GM12873 (cell line): ENCODE measurements around the gene GRIK5.
A peak's percentile ranks its signal among the peaks of the same experiment; 100 is the strongest.

Source experiments
- TF ChIP-seq, protein P1 (sequence below): IDR thresholded peaks from 2 replicates; pipeline ENCODE4 v1.5.1; 2012; ENCODE audit warnings: low read depth, mild to moderate bottlenecking, moderate library complexity, low read length, control low read depth; ENCODE audit not compliant: insufficient read depth; ENCODE audit errors: missing control alignments

GRIK5 gene

DNA sequence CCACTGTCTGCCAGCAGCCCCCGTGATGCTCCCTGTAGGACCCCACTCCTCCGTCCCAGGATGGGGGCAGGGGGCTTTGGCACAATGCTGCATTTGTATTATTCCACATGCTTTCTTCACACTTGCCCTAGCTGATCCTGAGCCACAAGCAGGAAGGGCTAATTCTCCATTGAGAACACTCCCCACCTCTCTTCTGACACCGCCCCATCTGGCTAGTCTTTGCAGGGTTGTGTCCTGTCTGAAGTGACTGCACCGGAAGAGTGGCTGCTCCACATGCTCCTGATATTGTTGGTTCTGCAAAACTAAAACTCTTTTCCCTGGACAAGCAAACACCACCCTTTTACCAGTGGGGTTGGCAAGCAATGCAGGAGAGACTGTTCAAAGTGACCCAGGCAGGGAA lies 23.9 kb upstream of the GRIK5 start:
- TF ChIP-seq, protein P1, sequence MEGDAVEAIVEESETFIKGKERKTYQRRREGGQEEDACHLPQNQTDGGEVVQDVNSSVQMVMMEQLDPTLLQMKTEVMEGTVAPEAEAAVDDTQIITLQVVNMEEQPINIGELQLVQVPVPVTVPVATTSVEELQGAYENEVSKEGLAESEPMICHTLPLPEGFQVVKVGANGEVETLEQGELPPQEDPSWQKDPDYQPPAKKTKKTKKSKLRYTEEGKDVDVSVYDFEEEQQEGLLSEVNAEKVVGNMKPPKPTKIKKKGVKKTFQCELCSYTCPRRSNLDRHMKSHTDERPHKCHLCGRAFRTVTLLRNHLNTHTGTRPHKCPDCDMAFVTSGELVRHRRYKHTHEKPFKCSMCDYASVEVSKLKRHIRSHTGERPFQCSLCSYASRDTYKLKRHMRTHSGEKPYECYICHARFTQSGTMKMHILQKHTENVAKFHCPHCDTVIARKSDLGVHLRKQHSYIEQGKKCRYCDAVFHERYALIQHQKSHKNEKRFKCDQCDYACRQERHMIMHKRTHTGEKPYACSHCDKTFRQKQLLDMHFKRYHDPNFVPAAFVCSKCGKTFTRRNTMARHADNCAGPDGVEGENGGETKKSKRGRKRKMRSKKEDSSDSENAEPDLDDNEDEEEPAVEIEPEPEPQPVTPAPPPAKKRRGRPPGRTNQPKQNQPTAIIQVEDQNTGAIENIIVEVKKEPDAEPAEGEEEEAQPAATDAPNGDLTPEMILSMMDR = no peak

DNA sequence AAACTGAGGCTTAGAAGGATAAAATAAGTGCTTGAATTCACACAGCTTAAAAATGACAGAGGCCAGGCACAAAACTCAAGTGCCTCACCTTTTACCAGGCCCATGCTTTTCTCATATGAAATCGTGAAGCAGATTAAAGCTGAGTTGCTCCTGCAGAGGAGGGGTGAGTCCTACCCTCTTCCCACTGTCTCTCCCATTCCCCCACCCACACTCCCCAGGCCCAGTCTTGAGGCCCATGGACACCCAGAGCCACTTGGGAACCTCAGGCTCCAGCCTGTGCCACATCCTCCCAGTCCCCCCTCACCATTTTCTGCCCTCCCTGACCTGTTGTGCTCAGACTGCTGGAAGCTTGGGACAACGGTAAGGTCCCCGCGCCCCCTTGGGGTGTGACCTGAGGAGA lies 23.5 kb upstream of the GRIK5 start:
- TF ChIP-seq, protein P1 = no peak

DNA sequence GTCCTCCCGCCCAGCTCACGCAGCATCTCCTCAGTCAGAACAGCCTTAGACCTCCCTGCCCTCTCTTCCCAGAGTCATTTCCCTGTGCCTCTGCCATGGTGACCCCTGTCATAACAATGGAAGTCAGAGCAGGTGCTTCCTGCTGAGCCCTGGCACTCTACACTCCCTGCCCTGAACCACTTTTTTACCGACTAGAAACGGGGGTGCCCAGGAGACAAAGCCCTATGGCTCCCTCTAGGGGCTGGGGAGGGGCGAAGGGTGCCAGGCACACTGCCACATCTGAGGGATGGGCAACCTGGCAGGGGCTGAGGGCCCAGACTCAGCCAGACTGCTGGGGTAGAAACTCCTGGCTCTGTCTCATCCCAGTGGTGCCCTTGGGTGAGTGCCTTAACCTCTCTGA lies 22.3 kb upstream of the GRIK5 start:
- TF ChIP-seq, protein P1 = peak; percentile 71

DNA sequence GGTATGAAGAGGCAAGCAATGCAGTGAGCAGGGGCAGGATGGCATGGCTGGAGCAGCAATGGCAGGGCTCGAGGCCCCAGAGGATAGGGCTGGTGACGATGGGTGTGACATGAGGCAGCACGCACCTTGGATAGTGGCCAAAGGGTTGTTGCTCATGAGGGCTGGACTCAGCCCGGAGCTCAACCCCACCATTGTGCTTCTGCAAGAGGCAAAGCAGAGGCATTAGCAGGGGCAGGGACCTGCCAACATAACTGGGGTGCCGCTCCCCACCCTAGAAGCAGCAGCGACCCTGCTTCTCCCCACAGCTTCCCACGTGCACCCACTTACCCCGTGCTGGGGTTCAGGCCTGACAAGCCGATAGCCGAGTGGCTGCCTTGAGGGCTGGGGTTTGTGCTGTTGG lies 21.7 kb upstream of the GRIK5 start:
- TF ChIP-seq, protein P1 = no peak

DNA sequence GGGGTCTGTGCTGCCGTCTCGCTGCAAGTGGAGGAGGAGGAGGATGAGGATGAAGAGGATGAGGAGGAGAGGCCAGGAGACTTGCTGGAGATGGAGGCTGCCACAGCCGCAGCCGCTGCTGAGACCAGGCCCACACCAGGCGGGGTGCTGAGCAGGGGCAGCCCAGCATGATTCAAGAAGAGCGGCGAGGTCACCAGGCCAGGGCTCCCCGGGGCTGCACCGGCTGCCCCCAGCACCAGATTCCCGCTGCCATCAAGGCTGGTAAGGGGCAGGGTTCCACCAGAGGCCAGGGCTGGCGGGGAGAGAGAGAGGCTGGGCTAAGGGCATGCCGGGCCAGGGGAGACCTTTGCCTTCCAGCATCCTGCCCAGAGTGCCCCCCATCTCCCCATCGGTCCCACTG lies 21.3 kb upstream of the GRIK5 start:
- TF ChIP-seq, protein P1 = no peak

DNA sequence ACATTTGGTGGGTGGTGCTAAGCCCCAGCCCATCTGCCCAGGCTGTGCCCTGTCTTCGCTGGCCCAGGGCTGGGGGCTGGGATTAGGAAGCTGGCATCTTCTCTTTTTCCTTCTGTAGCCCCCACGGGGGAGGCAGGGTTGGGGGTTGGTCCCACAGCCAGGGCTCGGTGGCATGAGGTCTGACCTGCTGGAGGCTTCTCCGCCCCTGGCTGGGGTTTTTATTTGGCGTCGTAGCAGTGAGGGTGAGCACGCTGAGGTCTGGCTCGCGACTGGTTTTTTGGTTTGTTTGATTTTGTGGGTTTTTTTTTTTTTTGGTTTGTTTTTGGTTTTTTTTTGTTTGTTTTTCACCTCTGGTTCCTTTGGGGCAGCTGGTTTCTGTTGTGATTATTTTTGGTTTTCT lies 20.7 kb upstream of the GRIK5 start:
- TF ChIP-seq, protein P1 = no peak

DNA sequence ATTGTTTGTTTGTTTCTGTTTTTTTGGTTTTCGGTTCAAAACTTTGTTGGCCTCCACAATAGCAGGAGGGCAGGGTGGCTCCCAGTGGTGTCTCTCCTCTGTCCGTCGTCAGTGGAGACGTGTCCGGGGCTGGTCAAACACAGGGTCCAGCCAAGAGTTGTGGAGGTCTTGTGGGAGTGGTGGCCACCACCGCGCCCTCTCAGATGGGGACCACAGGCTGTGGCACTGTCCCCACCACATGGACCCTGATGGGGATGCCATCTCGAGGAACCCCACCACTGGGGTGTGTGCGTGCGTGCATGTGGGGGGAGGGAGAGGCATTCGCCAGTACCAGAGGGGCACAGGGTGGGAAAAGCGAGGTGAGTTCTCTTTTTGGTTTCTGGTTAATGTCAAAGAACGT lies 19.8 kb upstream of the GRIK5 start:
- TF ChIP-seq, protein P1 = no peak
